Right lobe of liver (tissue), 4 donors: ENCODE data around the gene SERPINA3.
A peak's percentile ranks its signal among the peaks of the same experiment; 100 is the strongest.

Experiments
- CTCF ChIP-seq, 4 donors: fragments of 200-600 bp in 3 of 4; fragments of 450-650 bp in 1 of 4; IDR thresholded peaks; one replicate each; pipeline versions ENCODE4 v1.5.1 to v1.8.0; 2016 to 2022; ENCODE audit warnings: antibody characterized with exemption in 4 of 4, mild to moderate bottlenecking in 2 of 4
- POLR2A ChIP-seq: fragments of 450-650 bp; IDR thresholded peaks from one replicate; pipeline ENCODE4 v1.6.1; 2017; ENCODE audit warnings: antibody characterized with exemption, mild to moderate bottlenecking
- donor health status: DM: no; HTN: no; CAD: no.
- donor health status: DM: no; HTN: no; CAD: no.
- donor health status: DM: no; HTN: yes; CAD: no.

GRCh38 chr14:94623422-94623809 is 11.2 kb downstream of the SERPINA3 start:
- TF ChIP-seq CTCF (IDR thresholded peaks at IDR 0.05), result peak in 1 of 4 donors; percentile 7
- TF ChIP-seq POLR2A, result no peak
